Measurements from ENCODE around the gene TFDP1.
"Not testable (repeated sequence)": the region's sequence is repeated elsewhere in the genome, so short reads cannot be mapped to it uniquely, and the experiment has no call there.

The TFDP1 gene

DNA sequence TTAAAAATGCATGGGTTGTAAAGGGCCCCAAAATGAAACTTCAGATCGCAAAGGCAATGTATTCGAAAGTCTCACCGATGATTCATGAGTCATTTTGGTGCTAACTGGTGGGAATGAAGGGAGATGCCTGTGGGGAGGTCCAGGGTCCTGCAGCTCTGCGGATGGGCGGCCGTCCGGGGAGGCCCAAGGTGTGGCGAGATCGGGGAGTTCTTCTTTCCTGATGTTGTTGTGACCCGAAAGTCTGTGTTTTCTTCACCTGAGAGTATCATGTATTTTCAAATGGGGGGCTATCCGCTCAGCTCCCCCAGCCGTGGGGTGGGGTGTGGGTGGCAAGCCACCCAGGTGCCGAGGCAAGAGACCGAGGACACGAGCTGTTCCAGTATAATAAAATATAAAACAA is 36.5 kb downstream of the TFDP1 start:
- no peak overlapping the region for H3K27ac ChIP-seq
- no peaks in the 10 kb centered on the region for H3K4me1 ChIP-seq (ENCODE audit: low read depth, poor library complexity, severe bottlenecking)
- no peak overlapping the region for H2AFZ ChIP-seq (ENCODE audit: low read depth)
- no peak overlapping the region for H3K4me2 ChIP-seq
- no peak for TF ChIP-seq CTCF (conservative IDR thresholded peaks at IDR 0.05; ENCODE audit: low read depth, low read length)
- H3K9ac ChIP-seq: no peak overlapping the region
- peaks cover 27% of the 10 kb centered on the region; the same call in 1 of the 2 replicates for H3K79me2 ChIP-seq (ENCODE audit: insufficient read depth, low read depth)
- no peaks in the 10 kb centered on the region for H4K20me1 ChIP-seq (ENCODE audit: insufficient read depth)
- H3K4me3 ChIP-seq (IDR thresholded peaks at IDR 0.05; ENCODE audit: insufficient read depth, low read depth, low read length): no peak overlapping the region
- no peaks in the 10 kb centered on the region for H3K36me3 ChIP-seq (ENCODE audit: insufficient read depth)
- H3K27me3 ChIP-seq (ENCODE audit: insufficient read depth, low read depth): no peaks in the 10 kb centered on the region

GRCh38 chr13:113621498-113621897 is 36.9 kb downstream of the TFDP1 start:
- H4K20me1 ChIP-seq (ENCODE audit: insufficient read depth); H3K4me3 ChIP-seq (IDR thresholded peaks at IDR 0.05; ENCODE audit: insufficient read depth, low read depth, low read length); H3K9ac ChIP-seq; H2AFZ ChIP-seq (ENCODE audit: low read depth); H3K4me1 ChIP-seq (ENCODE audit: low read depth, poor library complexity, severe bottlenecking); H3K27me3 ChIP-seq (ENCODE audit: insufficient read depth, low read depth); H3K4me2 ChIP-seq; H3K27ac ChIP-seq; H3K36me3 ChIP-seq (ENCODE audit: insufficient read depth): not testable (repeated sequence)
- H3K79me2 ChIP-seq (ENCODE audit: insufficient read depth, low read depth): peaks cover 27% of the 10 kb centered on the region; the same call in 1 of the 2 replicates

- not testable (repeated sequence) for H3K4me1 ChIP-seq (ENCODE audit: low read depth, poor library complexity, severe bottlenecking); H3K27ac ChIP-seq; H3K27me3 ChIP-seq (ENCODE audit: insufficient read depth, low read depth); H2AFZ ChIP-seq (ENCODE audit: low read depth); H3K4me2 ChIP-seq; H3K36me3 ChIP-seq (ENCODE audit: insufficient read depth); H3K4me3 ChIP-seq (IDR thresholded peaks at IDR 0.05; ENCODE audit: insufficient read depth, low read depth, low read length); H3K9ac ChIP-seq; H4K20me1 ChIP-seq (ENCODE audit: insufficient read depth)
- H3K79me2 ChIP-seq (ENCODE audit: insufficient read depth, low read depth): peaks cover 27% of the 10 kb centered on the region; the same call in 1 of the 2 replicates
These were observed 37.5 kb downstream of the TFDP1 start for GRCh38 chr13:113621986-113622550.

DNA sequence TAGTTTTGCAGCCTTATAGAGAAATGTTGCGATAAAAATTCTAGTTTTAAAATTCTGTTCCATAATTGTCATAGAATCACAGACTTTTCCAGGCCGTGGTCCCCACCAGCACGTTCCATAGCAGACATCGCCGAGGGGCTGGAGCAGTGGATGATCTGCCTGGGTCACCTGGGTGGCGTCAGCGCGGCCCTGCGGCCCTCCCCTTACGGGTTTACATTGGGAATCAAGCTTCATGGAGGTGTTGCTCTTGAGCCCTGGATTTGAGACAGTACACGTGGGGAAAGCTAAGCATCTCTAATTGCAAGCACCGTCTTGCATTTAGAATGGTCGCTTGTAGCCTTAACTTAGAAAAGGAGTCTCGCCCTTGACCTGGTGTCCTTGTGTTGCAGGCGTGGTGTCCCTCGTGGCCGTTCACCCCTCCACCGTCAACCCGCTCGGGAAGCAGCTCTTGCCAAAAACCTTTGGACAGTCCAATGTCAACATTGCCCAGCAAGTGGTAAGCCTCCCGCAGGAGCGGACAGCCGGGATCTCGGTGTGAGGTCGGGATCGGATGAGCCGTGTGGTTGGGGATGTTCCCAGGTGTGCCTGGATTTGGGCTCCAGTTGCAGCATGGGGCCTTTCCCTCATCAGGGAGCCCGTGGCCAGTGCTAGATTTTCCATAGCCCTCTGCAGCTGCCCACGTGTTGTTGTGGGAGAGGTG is 38.4 kb downstream of the TFDP1 start:
- Histone ChIP-seq H3K9ac (no peak overlapping the region), H3K4me1 (ENCODE audit: low read depth, poor library complexity, severe bottlenecking) (no peaks in the 10 kb centered on the region), H3K27me3 (ENCODE audit: insufficient read depth, low read depth) (no peaks in the 10 kb centered on the region), H2AFZ (ENCODE audit: low read depth) (no peak overlapping the region), H4K20me1 (ENCODE audit: insufficient read depth) (no peaks in the 10 kb centered on the region), H3K4me3 (IDR thresholded peaks at IDR 0.05; ENCODE audit: insufficient read depth, low read depth, low read length) (no peak overlapping the region), H3K4me2 (no peak overlapping the region), H3K79me2 (ENCODE audit: insufficient read depth, low read depth) (peaks cover 25% of the 10 kb centered on the region; the same call in 1 of the 2 replicates), H3K36me3 (ENCODE audit: insufficient read depth) (no peaks in the 10 kb centered on the region), H3K27ac (no peak overlapping the region)
- no peak for TF ChIP-seq CTCF (conservative IDR thresholded peaks at IDR 0.05; ENCODE audit: low read depth, low read length)

- Histone ChIP-seq H4K20me1 (ENCODE audit: insufficient read depth) (no peaks in the 10 kb centered on the region), H3K36me3 (ENCODE audit: insufficient read depth) (no peaks in the 10 kb centered on the region), H3K27me3 (ENCODE audit: insufficient read depth, low read depth) (no peaks in the 10 kb centered on the region)
These were observed 39.1 kb downstream of the TFDP1 start for GRCh38 chr13:113623491-113624234.

More at GRCh38 chr13:113623491-113624234, 39.1 kb downstream of the TFDP1 start:
- H3K9ac ChIP-seq: no peak overlapping the region
- TF ChIP-seq CTCF (conservative IDR thresholded peaks at IDR 0.05; ENCODE audit: low read depth, low read length): no peak
- H3K79me2 ChIP-seq (ENCODE audit: insufficient read depth, low read depth): 0 out of 2 replicates have a peak, but pooled peaks cover 18% of the 10 kb centered on the region
- H3K4me1 ChIP-seq (ENCODE audit: low read depth, poor library complexity, severe bottlenecking): no peaks in the 10 kb centered on the region
- H3K4me2 ChIP-seq: no peak overlapping the region
- H3K4me3 ChIP-seq (IDR thresholded peaks at IDR 0.05; ENCODE audit: insufficient read depth, low read depth, low read length): no peak overlapping the region
- H3K27ac ChIP-seq: no peak overlapping the region
- H2AFZ ChIP-seq (ENCODE audit: low read depth): no peak overlapping the region

Measured in KMS-11 (cell line).